GM18873 (cell line): Measurements from ENCODE around the gene H2BK1.

Experiments
- ATAC-seq: cut with Tn5 transposase; IDR thresholded peaks from one replicate; pipeline ENCODE4 v1.9.1; 2021; ENCODE audit warnings: mild to moderate bottlenecking, moderate library complexity, moderate number of reproducible peaks; ENCODE audit not compliant: unreplicated experiment, low FRiP score

H2BK1 gene

GRCh38 chr7:151207804-151208203 is 2.5 kb downstream of the H2BK1 start:
- ATAC-seq, result no peak

GRCh38 chr7:151207315-151207714 is 3.0 kb downstream of the H2BK1 start:
- ATAC-seq, result no peak

GRCh38 chr7:151206914-151207313 is 3.4 kb downstream of the H2BK1 start:
- ATAC-seq, result no peak

- no peak for ATAC-seq
Observed at GRCh38 chr7:151205730-151206129, 4.6 kb downstream of the H2BK1 start.

- ATAC-seq, result no peak
Observed at GRCh38 chr7:151204383-151205032, 5.8 kb downstream of the H2BK1 start.

GRCh38 chr7:151202836-151203235 is 7.5 kb downstream of the H2BK1 start:
- no peak for ATAC-seq

GRCh38 chr7:151201751-151202150 is 8.5 kb downstream of the H2BK1 start:
- ATAC-seq, result no peak

GRCh38 chr7:151201344-151201743 is 8.9 kb downstream of the H2BK1 start:
- no peak for ATAC-seq

- no peak for ATAC-seq
Observed at GRCh38 chr7:151198945-151199848, 11.1 kb downstream of the H2BK1 start.

- no peak for ATAC-seq
Observed at GRCh38 chr7:151197932-151198331, 12.4 kb downstream of the H2BK1 start.

- ATAC-seq, result no peak
Observed at GRCh38 chr7:151195616-151196450, 14.5 kb downstream of the H2BK1 start.

GRCh38 chr7:151194188-151194587 is 16.1 kb downstream of the H2BK1 start:
- ATAC-seq, result no peak

- no peak for ATAC-seq
Observed at GRCh38 chr7:151193203-151193978, 16.9 kb downstream of the H2BK1 start.

- ATAC-seq, result no peak
Observed at GRCh38 chr7:151192002-151192539, 18.2 kb downstream of the H2BK1 start.

GRCh38 chr7:151191544-151191943 is 18.7 kb downstream of the H2BK1 start:
- no peak for ATAC-seq

- no peak for ATAC-seq
Observed at GRCh38 chr7:151189038-151189437, 21.2 kb downstream of the H2BK1 start.

- no peak for ATAC-seq
Observed at GRCh38 chr7:151188252-151188542, 22.1 kb downstream of the H2BK1 start.

GRCh38 chr7:151187409-151188251 is 22.7 kb downstream of the H2BK1 start:
- ATAC-seq, result no peak
